DMS114 treated with DMSO at 0.1 percent for 48 hours (cell line): ENCODE data around the gene C1orf74.
"Not testable (repeated sequence)": the region's sequence is repeated elsewhere in the genome, so short reads cannot be mapped to it uniquely, and the experiment has no call there.

Source experiments
- DNase-seq: peaks from one replicate; lab custom pipeline; 2025; ENCODE audit not compliant: unreplicated experiment; lab: John Stamatoyannopoulos, UW

Gene C1orf74

DNA sequence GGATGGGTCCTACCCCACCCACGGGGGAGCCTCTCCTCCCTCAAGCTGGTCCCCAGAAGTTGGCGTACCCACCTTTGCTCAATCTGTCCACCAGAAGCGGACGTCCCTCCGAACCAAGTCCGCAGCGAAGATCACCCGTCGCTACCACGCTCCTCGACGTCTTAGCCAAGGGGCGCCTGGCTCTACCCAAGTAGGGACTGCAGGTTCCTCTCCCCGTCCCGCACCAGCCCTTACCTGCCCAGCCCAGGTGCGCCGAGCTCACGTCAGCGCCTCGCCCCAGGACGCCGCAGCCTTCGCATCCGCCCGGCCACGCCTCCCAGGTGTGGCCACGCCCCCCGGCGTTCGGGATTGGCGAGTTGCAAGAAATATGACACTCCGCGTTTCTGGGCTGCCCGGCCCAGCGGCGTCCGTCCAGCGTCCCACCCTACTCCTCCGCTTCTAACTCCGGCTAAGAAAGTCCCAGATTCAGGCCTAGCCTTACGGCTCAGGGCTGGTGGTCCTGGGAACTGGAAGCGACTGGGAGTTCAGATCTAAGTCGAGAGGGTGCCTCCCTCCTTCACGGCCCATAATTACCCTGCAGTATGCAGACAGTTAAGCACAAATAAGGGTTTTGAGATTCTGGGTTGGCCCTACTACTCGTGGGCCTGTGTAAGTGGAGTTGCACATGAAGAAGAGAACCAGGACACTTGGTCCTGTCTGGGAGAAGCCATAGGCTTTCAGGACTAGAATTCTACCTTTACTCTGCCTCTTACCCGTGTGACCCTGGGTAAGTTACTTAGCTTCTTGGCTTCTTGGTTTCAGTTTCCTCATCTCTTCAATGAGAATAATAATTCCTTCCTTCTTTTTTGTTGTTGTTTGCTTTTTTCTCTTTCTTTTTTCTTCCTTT is 21.8 kb upstream of the C1orf74 start, which contains the start of gene IRF6:
Gene IRF6, minus strand, starts transcription at position 268 of the 886 bp plus-strand sequence. CDS start 4,729 bp downstream, outside the sequence.
- peak; percentile 49 for DNase-seq

DNA sequence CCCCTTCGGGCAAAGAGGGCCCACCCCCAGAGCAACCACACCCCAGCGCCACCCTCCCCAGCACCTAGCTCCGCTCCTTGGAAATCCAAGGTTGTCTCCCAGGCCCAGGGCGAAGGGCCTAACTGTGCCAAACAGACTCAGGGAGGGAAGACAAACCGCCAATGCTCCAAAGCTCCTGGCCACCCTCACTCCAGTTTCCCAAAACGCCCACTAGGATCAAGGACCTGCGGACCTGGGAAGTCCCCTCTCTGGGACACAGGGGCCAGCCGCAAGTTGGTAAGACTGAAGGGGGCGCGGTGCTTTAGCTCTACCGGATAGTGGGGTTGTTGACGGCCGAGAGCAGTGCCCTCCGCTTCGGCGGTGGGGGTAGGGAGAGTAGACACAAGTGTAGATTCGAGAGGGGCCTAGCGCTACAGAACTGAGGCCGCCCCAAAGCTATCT is 21.0 kb upstream of the C1orf74 start:
- no peak for DNase-seq

DNA sequence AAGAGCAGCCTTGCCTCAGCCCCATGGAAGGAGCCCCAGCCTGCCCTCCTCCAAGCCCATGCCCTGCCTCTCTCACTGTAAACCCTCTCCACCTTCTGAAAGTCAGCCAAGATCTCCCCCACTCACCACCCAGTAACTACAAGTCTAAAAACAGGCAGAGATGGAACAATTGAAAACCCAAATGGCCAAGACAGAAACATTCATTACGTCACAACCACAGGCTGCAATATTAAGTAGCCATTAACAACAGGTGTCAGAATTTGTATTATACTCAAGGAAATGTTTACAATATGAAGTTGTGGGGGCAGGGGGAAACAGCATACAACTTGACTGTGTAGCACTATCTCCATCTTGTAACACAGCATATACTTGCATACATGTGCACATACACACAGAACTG is 19.2 kb upstream of the C1orf74 start:
- DNase-seq, result no peak

GRCh38 chr1:209802780-209803152 is 18.4 kb upstream of the C1orf74 start:
- no peak for DNase-seq

GRCh38 chr1:209802117-209802779 is 17.9 kb upstream of the C1orf74 start:
- DNase-seq, result no peak

DNA sequence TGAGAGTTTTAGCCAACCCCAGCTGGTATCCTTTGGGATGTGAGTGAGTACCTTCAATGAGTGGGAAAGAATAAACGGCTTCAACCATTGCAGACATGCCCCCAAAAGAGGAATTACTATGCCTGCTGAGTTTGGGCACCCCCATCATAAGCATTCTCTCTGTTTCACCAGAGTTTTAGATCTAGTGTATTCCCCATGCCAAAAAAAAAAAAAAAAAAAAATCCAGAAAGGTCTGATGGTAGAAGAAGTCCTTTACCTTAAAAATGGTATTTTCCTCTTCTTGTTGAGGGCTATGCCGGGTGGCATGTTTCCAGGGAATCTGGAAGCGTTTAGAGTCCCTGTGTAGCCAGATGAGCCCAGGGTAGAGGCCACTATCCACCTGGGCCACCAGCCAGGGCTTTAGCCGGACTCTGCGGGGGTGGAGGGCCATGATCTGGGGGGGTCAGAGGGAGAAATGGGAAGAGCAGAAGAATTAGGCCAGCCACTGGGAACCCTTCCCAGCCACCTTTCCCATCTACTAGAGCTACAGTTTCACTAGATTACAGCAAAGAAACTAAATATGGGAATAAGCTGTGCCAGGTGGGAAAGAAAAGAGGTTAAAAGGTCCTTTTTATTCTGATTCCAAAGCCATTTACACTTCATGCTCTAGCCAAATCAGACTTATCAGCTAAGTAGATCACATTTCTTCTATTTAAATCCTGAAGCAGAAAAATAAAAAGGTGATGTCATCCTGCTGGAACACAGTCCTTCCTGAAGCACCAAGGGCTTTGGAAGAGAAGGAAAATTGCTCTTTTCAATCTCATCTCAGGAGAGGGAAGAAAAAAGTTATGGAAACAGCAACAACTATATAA is 16.9 kb upstream of the C1orf74 start:
- no peak for DNase-seq

GRCh38 chr1:209797978-209798639 is 13.8 kb upstream of the C1orf74 start:
- DNase-seq, result no peak

DNA sequence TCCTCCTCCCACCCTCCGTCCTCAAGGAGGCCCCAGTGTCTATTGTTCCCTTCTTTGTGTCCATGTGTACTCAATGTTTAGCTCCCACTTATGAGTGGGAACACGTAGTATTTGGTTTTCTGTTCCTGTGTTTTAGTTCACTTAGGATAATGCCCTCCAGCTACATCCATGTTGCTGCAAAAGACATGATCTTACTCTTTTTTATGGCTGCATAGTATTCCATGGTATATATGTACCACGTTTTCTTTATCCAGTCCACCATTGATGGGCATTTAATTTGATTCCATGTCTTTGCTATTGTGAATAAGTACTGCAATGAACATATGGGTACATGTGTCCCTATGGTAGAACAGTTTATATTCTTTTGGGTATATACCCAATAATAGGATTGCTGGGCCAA is 9.4 kb upstream of the C1orf74 start:
- DNase-seq, result not testable (repeated sequence)

GRCh38 chr1:209791920-209792319 is 7.6 kb upstream of the C1orf74 start:
- DNase-seq, result no peak

DNA sequence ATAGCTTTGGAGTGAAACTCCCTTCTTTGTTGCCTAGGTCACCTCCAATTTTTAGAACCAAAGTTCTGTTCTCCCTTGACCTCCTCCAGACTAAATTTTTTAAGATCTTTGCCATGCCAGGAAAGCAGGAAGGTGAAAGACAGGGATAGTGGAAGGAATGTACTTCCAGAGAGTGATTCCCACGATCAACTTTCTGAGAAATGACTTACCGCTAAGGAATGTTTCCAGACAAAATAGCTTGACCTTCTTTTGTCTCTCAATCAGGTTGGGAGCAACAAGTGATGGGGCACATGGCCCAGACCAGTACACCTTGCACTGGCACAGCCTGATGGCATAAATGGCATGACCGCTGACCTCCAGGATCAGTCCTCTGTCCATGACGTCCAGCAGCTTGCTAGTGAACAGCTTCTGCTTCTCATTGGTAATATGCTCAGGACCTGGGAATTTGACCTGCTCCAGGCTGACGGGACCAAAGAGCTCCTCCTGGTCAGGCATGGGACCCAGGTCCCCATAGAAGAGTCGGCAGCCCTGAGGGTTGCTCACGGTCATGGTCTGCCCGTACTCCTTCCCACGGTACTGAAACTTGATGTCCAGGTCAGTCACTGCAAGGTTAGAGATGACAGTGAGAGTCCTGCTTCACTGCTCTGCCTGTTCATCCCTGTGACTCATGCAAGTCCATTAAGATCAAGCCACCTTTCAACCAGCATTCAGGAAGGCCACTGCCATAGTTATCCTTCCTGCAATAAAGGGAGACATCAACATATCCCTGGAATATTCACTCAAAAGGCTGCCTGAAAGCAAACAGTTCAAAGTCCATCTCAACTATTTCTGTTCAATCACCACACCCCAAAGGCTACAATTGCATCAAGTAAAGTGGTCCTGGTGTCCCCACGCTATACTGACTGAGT is 6.2 kb upstream of the C1orf74 start:
- DNase-seq, result no peak

DNA sequence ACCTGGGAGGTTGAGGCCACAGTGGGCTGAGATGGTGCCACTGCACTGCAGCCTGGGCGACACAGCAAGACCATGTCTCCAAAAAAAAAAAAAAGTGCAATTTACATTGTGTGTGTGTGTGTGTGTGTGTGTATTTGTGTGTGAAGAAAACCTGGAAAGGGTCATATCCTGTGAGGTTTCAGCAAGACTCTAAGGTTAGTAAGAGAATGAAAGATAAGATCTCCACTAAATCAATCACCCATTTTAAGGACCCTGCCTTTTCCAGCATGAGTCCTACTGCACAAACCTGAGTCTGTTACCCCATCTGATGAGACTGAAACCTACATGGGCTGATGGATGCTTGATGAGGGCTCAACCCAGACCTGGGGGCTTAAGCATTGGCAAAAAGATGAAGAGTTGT is 4.9 kb upstream of the C1orf74 start:
- DNase-seq, result no peak

DNA sequence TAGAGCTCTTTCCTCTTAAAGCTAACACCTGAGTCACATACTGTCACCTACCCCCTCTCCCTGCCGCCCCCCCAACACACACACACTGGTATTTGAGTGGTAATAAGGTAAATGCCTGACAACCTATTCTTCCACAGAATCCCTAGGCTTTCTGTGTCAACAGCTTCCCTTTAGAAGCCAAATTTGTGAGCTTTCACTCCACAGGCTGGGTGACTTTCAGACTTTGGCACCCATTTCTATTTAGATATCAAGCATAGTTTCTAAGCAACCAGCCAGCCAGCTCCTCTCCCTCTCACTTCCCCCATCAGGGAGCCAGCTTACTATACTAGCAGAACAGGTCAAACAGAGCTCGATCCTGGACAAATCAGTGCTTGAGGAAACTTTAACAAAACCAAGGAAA is 3.2 kb upstream of the C1orf74 start:
- DNase-seq, result no peak

GRCh38 chr1:209786146-209786545 is 1.8 kb upstream of the C1orf74 start:
- no peak for DNase-seq

- DNase-seq, result no peak
Measured at GRCh38 chr1:209785592-209785991, 1.2 kb upstream of the C1orf74 start.

DNA sequence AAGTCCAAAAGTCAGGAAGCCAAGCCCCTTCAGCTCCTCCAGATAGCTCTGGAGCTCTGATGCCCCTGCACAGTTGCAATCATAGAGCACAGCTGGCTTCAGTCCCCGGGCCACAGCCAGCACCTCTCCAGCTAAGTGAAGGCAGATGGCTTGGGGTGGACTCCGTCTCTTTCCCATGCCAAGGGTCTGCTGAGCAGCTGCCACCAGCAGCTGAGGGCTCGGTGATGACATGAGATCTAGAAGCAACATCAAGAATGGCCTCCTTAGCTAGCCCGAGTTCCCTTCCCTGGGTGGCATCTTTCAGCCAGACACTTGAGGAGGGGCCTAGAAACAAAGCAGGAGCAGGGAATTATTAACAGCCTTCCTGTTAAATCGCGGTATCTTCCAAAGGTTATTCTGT is 973 bp downstream of the C1orf74 start:
- no peak for DNase-seq

- no peak for DNase-seq
Measured at GRCh38 chr1:209780268-209780667, 4.1 kb downstream of the C1orf74 start.

GRCh38 chr1:209778102-209778501 is 6.3 kb downstream of the C1orf74 start:
- no peak for DNase-seq

DNA sequence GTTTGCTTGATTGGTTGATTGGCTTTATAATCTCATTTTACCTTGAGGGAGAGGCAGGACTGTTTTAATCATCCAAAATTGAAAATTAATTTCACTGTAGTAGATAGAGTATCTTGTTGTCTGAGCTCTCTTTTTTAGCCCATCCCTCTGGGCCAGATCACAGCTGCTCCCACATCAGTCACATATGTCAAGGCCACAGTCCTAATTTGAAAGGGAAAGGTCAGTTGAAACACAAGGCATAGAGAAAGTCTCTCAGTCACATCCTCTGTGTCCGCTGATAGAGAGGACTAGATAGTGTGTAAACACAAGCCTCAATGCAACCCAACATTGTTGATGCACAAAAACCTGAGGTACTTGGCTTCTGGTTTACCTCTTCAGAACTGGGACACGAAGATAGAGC is 6.8 kb downstream of the C1orf74 start:
- DNase-seq, result no peak

GRCh38 chr1:209775678-209776077 is 8.7 kb downstream of the C1orf74 start:
- DNase-seq, result no peak

- DNase-seq, result no peak
Measured at GRCh38 chr1:209774592-209774991, 9.8 kb downstream of the C1orf74 start.
